GM21515 (cell line): ENCODE results near the gene GMEB2.
"Not testable (repeated sequence)": the region's sequence is repeated elsewhere in the genome, so short reads cannot be mapped to it uniquely, and the experiment has no call there.

Experiments used
- ATAC-seq: cut with Tn5 transposase; IDR thresholded peaks from one replicate; pipeline ENCODE4 v1.9.1; 2021; ENCODE audit not compliant: unreplicated experiment

Gene GMEB2

DNA sequence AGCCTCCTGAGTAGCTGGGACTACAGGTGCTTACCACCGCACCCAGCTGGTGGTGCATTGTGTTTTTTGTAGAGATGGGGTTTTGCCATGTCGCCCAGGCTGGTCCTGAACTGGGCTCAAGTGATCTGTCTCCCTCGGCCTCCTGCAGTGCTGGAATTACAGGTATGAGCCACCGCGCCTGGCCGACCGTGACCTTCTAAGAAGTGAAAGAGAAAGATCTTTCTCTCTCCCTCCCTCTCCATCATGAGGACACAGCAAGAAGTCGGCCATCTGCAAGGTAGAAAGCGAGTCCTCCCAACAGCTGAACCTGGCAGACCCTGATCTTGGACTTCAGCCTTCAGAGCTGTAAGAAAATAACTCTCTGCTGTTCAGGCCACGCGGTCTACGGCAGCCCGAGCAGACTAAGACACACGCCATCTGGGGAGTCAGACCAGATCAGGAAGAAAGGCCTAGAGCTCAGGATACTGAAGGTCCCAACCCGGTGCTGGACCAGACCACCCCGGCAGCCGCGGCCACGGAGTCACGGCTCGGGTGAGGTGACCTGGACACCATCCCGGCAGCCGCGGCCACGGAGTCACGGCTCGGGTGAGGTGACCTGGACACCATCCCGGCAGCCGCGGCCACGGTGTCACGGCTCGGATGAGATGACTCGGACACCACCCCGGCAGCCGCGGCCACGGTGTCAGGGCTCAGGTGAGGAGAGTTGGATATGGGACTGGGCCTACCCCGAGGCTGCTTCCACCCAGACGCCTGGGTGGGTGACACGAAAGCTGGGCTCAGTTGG is 9.6 kb downstream of the GMEB2 start:
- no peak for ATAC-seq

DNA sequence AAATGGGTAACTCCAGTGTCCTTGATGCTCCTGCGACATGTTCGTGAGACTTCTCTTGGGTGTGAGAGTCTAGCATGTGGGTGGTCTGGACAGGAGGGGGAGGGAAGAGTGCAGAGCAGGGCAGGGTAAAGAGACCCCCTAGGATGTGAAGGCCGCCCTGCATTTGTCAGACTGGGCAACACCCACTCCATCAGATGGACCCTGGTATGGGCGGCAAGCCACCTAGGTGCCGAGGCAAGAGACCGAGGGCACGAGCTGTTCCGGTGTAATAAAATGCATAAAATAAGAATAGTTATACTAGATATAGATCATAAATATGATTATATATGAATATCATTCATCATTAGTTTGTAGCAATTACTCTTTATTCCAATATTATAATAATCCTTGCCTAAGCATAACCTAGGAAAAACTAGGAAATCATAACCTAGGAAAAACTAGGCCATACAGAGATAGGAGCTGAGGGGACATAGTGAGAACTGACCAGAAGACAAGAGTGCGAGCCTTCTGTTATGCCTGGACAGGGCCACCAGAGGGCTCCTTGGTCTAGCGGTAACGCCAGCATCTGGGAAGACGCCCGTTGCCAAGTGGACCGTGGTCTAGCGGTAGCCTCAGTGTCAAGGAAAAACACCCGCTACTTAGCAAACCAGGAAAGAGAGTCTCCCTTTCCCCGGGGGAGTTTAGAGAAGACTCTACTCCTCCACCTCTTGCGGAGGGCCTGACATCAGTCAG is 12.9 kb downstream of the GMEB2 start:
- not testable (repeated sequence) for ATAC-seq

DNA sequence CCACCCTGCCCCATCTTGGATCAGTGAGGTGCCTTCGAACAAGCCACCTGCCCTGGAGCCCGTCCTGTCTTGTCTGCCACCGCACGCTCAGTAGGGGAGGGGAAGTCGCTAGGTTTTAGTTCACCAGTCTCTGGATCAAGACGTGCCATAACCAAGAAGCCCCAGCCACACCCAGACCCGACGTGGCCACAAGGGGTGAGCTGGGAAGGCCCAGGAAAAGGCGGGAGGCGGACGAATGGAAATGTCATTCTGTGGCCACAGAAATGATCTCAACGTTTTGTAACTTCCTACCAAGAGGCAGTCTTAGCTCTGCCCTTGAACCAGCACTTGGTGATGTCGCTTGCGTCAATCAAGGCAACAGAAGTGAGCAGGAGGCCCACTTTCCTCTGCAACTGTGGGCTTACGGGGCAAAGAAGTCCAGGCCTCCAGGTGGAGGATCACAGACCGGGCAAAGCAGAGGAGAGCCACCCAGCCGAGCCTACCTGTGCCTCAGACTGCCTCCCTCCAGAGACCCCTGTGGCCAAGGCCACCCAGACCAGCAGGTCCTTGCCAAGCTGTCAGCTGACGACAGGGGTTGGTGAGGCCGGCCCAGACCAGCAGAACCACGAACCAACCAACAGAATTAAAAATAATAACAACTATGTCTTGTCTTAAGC is 14.5 kb downstream of the GMEB2 start:
- ATAC-seq: no peak

DNA sequence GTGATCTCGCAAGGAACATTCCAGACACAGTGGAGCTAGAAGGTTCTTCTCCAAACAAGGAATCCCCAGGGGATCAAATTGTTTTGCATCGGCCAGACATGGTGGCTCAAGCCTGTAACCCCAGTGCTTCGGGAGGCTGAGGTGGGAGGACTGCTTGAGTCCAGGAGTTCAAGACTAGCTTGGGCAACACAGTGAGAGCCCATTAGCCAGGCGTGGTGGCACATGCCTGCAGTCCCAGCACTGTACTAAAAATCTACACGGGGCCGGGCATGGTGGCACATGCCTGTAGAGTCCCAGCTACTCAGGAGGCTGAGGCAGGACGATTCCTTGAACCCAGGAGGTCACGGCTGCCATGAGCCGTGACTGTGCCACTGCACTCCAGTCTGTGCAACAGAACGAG is 15.3 kb downstream of the GMEB2 start:
- no peak for ATAC-seq

DNA sequence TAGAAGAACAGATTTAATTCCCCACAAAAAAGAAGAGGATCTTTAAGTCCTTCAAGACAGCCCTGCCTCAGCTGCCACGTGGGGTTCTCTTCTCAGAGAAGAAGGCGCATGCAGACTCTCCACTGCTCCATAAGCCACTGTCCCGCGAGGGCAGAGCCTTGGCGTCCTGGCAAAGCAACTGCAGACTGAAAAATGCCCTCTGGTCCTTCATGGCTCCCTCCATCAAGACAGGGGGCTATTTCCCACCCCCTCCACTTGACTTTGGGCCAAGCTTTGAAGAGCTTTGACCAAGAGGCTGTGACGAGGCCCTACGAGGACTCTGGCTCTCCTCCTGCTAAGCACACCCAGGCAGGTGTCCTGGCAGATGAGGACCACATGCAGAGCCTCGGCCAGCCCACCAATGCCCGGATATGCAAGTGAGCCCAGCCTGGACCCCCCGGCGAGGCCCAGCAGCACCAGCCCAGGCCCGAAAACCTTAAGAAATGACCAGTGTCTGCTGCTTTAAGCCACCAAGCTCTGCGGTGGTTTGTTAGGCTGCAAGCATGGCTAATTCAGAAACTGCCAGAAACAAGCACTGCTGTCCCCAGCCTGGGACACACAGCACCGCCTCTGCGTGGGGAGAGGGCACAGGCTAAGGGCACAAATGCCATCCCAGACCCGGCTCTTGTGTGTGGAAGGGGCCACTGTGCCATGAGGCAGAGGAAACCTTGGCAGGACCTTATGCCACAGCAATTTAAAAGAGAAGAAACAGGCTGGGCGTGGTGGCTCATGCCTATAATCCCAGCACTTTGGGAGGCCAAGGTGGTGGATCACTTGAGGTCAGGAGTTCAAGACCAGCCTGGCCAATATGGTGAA is 16.1 kb downstream of the GMEB2 start:
- ATAC-seq: no peak

DNA sequence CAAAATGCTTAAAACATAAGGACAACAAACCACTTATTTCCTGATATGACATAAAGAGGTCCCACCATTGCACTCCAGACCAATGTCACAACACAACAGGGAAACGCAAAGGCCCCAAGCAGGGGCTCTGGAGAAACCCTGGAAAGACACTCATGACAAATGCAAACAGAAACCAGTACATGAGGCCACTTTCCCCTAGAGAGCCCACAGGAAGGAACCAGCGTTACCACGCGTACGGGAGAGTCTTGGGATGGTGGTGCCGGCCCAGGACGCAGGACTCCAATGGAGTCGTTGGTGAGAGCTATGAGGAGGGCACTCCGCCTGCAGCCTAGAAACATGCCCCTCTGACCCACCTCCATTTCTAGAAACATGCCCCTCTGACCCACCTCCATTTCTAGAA is 20.2 kb downstream of the GMEB2 start:
- no peak for ATAC-seq

DNA sequence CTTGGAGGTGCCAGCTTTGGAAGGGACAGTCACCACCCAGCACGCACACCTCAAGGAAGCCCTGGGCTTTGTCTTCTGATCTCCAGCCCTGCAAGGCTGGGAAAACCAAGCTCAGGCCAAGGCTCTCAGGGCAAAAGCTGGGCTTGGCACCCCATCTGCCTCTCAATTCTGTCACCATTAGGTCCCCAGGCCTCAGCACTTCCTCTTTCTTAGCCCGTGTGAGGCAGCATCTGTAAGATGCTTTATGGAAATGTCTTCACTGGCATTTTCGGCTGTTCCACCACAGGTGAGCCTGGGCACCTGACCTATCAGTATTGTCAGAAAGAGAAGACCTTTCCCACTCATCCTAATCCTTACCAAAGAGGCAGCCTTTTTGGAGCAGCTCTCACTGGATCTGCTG is 24.6 kb downstream of the GMEB2 start:
- no peak for ATAC-seq

DNA sequence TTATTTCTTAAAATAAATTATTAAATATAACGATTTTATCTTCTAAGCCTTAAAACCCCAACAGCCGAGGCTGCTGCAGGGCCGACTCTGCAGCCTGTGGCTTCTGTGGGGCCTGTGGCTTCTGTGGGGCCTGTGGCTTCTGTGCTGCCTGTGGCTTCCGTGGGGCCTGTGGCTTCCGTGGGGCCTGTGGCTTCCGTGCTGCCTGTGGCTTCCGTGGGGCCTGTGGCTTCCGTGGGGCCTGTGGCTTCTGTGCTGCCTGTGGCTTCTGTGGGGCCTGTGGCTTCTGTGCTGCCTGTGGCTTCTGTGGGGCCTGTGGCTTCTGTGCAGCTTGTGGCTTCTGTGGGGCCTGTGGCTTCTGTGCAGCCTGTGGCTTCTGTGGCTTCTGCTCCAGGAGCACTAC is 25.2 kb downstream of the GMEB2 start:
- not testable (repeated sequence) for ATAC-seq

DNA sequence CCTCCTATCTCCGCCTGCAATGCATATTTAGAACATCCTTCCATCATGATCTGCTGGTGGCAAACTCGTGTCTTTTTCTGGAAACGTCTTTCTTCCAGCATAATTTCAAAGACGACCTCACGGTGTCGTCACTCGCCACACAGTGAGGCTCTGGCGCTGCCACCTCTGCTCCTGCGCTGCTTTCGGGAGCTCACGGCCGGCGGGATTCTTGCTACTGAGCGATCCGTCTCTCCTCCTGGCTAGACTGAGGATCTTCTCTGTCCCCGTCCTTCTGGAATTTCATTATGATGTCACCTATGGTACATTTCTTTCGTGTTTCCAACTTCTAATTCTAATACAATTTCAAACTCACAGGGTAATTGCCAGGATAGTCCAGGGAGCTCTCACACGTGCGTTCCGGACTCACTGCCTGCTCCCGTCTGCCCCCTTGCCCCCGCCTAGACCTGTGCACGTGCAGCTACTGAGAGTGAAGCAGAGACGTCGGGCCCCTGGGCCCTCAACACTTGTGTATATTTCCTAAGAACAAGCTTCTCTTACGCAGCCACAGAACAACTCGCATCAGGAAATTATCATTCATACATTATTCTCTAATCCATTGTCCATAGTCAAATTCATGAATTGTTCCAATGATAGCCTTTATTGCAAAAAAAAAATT is 27.4 kb downstream of the GMEB2 start:
- ATAC-seq: no peak

DNA sequence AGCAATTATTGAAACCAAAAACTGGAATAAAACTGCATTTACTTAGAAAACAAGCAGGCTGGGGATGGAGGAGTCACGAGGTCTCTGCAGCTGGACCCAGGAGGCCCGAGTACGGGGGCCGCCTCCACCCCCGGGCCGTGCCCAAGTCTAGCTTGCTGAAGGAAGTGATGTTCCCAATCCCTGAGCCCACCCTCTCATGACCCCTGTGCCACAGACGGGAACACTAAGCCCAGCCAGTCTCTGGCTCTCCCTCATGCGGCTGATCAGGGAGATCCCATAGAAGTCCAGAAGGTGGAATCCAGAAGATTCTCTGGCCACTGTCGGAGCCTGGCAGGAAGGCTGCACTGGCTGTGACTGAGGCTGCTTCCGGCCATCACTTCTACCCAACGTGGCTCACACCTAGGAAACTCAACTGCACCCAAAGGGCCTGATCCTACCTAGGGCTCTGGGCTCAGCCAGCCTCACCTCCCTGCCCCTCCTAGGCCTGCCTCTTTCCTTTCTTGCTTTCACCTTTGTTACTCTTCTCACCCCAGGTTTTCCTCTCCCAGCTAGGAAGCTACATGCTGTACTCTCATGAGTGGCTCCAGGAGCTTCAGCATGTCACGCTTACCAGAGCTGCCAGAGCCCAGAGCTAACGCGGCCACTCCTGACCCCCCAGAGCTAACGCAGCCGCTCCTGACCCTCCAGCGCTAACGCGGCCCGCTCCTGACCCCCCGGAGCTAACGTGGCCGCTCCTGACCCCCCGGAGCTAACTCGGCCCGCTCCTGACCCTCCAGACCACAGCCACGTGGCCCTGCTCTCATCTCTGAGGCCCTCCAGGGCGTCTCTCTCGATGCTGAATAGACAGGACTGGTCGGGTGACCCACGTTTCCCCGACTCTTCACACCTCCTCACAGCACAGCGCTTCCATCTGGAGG is 28.2 kb downstream of the GMEB2 start:
- no peak for ATAC-seq

DNA sequence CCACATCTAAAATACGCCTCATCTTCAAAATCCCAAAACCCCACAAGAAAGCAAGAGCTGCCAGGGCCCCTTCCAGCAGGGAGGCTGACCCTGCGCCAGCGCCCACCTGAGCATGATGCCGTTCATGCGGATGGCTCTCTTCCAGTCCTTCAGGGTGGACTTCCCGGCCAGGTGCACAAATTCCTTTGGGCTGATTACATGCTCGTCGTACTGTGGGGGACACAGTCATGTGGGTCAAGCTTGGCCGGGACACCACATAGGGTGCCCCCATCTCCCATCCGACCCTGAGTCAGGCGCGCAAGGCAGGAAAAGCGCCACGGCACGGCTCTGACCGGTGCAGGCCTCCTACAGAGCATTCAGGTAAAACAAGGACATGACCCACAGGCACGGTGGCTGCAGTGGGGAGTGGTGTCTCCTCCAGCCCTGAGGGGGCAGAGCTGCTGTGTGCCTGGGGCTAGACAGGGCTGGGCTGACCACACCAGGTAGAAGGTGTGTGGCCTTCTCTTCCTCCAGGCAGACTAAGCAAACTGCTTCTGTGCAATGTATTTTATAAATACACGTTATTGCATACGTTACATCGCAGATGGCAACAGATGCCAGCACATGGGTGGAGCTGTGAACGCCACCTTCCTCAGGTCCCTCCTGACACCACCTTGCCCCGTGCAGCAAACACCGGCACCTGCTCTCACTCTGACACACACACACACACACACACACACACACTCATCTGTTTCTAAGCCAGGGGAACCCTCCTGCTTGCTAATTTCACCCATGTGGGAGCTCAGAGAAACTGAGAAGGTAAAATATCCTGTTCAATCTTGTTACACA is 29.0 kb downstream of the GMEB2 start:
- ATAC-seq: no peak

DNA sequence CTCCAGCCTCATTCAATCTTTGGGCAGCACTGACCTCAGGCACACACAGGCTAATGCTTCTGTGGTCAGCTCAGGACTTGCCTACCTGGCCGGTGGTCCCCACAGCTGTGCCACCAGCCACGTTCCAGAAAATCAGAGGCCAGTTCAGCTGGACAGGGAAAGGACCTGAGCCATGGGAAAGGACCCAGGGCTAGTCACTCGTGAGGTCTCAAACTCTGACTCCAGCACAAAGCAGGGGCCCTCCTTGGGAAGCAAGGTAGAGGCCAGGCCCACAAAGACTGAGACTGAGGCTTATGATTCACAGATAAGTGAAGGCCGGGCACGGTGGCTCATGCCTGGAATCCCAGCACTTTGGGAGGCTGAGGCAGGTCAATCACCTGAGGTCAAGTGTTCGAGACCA is 30.5 kb downstream of the GMEB2 start:
- ATAC-seq: no peak

DNA sequence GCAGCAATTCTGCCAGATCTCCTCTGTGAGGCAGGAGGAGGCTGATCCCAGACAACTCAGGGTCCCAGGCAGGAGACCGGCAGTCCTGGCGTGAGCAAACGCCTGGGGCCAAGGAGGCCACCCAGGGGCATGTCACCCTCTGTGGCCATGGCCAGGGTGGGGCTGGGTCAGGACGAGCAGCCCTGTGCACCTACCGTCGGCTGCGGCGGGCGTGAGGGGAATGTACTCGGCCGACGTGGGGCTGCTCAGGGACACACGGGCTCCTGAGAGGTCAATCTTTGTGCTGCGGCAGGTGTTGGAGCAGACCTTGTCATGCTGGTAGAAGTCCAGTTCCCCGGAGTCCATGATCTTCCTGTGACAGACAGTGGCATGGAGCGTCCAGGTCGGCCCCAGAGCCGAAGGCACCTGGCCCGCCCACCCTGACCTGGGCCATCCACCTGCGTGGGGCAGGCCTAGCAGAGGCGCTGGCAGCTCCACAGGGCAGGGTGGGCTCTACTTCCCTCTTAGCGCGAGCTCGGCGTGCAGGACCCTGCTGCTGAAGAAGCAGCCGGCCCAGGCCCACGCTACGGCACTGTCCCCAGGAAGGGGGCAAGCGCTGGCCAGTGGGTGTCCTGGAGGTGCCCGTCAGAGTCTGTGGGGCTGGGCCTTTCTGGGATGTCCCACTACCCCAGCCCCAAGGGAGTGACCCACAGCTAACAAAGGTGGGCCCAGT is 31.3 kb downstream of the GMEB2 start:
- ATAC-seq: no peak

DNA sequence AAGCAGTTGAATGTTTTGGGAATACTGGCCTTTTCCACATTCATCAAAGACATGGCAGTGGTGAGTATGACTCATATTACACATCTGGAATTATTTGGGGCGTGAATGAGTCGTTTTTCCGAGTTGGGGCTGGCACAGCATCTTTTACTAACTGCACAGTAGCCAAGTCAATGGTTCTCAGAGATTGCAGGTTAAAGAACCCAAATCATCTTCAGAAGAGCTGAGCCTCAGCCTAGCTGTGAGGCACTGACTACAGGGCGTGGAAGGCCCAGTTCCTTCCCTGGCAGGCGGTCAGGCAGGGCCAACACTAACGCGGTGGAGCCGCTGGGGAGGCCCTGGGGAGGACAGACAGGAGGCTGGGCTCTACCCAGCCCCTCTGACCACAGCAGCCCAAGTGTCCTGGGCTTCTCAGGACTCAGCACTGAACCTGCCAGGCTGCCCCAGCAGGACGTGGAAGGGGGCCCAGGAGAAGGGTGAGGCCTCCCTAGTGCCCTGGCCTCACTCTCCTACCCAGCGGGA is 32.8 kb downstream of the GMEB2 start:
- ATAC-seq: no peak

DNA sequence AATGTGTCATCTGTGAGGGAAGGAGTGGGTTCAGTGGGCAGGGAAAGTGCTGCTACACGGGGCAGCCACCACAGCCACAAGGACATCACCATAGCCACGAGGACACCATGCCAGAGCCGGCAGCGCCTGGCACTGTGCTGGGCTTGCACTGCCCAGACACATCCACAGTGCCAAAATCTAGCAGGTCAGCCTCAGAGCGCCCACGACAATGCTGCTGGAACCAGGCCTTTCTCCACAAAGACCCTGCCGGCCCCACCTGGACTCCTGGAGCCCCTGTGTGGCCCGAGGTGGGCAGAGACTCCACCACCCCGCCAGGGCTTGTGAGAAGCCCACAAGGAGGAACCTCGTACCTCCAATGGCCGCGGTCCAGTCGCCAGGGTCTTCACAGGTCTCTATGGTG is 34.2 kb downstream of the GMEB2 start:
- no peak for ATAC-seq

DNA sequence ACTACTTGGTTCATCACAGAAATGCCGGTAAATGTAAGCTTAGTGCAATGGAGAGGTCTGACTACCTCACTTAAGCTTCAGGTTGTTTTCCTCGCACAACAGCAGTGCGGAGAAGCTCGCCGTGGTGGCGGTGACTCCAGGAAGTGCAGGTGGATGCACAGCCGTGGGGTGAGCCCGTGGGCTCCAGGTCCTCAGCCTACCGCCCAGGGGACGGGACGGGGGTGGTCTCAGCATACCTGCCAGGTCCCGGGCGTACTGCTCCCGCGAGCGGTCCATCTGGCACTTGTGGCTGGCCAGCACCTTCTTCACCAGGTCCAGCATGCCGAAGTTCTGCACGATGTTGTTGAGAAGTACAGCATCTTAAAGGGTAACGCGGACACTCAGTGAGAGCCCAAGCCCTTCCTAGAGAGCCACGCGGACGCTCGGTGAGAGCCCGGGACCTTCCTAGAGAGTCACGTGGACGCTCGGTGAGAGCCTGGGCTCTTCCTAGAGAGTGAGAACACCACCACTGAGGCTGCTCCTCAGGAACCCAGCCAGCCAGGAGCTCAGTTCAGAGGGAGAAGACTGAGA is 35.0 kb downstream of the GMEB2 start:
- ATAC-seq: no peak

DNA sequence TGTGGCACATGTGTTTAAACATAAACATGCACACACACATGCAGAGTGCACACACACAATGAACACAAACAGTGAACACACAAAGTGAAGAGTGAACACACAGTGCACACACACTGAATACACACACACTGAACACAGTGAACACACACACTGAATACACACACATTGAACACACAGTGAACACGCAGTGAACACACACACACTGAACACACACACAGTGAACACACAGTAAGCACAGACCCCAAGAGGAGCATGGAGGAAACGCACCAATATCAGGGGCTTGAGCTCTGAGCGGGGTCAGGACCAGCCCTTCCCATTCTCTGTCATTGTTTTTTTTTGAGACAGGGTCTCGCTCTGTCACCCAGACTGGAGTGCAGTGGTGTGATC is 35.8 kb downstream of the GMEB2 start:
- ATAC-seq: no peak
